Measurements from ENCODE around the gene BAIAP2.

DNA sequence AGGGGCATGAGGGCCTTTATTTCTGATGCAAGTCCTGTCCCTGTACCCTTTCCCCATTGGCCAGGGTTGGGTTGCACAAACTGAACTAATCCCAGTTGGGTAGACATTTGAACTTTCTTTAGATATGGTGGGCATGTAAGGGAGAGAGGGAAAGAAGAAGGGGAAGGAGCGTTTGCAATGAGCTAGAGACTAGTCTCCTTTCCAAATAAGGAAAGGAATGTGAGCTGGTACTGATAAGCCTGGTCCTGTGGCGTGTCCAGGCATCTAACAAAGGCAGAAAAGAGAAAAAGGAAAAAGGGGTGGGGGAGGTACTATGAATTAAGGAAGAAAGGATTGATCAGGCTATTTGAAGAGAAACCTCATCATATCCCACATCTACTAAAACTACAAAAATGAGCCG, 23.0 kb upstream of the BAIAP2 start:
- TF ChIP-seq, protein P1, sequence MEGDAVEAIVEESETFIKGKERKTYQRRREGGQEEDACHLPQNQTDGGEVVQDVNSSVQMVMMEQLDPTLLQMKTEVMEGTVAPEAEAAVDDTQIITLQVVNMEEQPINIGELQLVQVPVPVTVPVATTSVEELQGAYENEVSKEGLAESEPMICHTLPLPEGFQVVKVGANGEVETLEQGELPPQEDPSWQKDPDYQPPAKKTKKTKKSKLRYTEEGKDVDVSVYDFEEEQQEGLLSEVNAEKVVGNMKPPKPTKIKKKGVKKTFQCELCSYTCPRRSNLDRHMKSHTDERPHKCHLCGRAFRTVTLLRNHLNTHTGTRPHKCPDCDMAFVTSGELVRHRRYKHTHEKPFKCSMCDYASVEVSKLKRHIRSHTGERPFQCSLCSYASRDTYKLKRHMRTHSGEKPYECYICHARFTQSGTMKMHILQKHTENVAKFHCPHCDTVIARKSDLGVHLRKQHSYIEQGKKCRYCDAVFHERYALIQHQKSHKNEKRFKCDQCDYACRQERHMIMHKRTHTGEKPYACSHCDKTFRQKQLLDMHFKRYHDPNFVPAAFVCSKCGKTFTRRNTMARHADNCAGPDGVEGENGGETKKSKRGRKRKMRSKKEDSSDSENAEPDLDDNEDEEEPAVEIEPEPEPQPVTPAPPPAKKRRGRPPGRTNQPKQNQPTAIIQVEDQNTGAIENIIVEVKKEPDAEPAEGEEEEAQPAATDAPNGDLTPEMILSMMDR (IDR thresholded peaks at IDR 0.05), result no peak
- TF ChIP-seq MYC (IDR thresholded peaks at IDR 0.05; ENCODE audit: borderline replicate concordance, low read length), result no peak
- TF ChIP-seq, protein P2, sequence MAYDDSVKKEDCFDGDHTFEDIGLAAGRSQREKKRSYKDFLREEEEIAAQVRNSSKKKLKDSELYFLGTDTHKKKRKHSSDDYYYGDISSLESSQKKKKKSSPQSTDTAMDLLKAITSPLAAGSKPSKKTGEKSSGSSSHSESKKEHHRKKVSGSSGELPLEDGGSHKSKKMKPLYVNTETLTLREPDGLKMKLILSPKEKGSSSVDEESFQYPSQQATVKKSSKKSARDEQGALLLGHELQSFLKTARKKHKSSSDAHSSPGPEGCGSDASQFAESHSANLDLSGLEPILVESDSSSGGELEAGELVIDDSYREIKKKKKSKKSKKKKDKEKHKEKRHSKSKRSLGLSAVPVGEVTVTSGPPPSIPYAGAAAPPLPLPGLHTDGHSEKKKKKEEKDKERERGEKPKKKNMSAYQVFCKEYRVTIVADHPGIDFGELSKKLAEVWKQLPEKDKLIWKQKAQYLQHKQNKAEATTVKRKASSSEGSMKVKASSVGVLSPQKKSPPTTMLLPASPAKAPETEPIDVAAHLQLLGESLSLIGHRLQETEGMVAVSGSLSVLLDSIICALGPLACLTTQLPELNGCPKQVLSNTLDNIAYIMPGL (CRISPR knock-in tag; IDR thresholded peaks at IDR 0.05; ENCODE audit: borderline replicate concordance), result no peak
- no peak for TF ChIP-seq ZSCAN20 (CRISPR knock-in tag; IDR thresholded peaks at IDR 0.05)
- no peak for TF ChIP-seq POLR2A (IDR thresholded peaks at IDR 0.05; ENCODE audit: low read length)
- no peak for TF ChIP-seq RNF2 (IDR thresholded peaks at IDR 0.05; ENCODE audit: borderline replicate concordance, low read depth)
- no peak for TF ChIP-seq RCOR1 (IDR thresholded peaks at IDR 0.05; ENCODE audit: low read depth, low read length)
- no peak for TF ChIP-seq POLR2AphosphoS2 (conservative IDR thresholded peaks at IDR 0.05; ENCODE audit: low read length)
- TF ChIP-seq, protein P3, sequence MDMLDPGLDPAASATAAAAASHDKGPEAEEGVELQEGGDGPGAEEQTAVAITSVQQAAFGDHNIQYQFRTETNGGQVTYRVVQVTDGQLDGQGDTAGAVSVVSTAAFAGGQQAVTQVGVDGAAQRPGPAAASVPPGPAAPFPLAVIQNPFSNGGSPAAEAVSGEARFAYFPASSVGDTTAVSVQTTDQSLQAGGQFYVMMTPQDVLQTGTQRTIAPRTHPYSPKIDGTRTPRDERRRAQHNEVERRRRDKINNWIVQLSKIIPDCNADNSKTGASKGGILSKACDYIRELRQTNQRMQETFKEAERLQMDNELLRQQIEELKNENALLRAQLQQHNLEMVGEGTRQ (IDR thresholded peaks at IDR 0.05), result no peak
- TF ChIP-seq, protein P4, sequence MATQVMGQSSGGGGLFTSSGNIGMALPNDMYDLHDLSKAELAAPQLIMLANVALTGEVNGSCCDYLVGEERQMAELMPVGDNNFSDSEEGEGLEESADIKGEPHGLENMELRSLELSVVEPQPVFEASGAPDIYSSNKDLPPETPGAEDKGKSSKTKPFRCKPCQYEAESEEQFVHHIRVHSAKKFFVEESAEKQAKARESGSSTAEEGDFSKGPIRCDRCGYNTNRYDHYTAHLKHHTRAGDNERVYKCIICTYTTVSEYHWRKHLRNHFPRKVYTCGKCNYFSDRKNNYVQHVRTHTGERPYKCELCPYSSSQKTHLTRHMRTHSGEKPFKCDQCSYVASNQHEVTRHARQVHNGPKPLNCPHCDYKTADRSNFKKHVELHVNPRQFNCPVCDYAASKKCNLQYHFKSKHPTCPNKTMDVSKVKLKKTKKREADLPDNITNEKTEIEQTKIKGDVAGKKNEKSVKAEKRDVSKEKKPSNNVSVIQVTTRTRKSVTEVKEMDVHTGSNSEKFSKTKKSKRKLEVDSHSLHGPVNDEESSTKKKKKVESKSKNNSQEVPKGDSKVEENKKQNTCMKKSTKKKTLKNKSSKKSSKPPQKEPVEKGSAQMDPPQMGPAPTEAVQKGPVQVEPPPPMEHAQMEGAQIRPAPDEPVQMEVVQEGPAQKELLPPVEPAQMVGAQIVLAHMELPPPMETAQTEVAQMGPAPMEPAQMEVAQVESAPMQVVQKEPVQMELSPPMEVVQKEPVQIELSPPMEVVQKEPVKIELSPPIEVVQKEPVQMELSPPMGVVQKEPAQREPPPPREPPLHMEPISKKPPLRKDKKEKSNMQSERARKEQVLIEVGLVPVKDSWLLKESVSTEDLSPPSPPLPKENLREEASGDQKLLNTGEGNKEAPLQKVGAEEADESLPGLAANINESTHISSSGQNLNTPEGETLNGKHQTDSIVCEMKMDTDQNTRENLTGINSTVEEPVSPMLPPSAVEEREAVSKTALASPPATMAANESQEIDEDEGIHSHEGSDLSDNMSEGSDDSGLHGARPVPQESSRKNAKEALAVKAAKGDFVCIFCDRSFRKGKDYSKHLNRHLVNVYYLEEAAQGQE (IDR thresholded peaks at IDR 0.05), result no peak
- no peak for TF ChIP-seq KDM1A (IDR thresholded peaks at IDR 0.05; ENCODE audit: low read depth)
- no peak for TF ChIP-seq PHF8 (IDR thresholded peaks at IDR 0.05; ENCODE audit: borderline replicate concordance, low read depth)

All from A549 (cell line).